ENCODE measurements around the gene ALCAM.

DNA sequence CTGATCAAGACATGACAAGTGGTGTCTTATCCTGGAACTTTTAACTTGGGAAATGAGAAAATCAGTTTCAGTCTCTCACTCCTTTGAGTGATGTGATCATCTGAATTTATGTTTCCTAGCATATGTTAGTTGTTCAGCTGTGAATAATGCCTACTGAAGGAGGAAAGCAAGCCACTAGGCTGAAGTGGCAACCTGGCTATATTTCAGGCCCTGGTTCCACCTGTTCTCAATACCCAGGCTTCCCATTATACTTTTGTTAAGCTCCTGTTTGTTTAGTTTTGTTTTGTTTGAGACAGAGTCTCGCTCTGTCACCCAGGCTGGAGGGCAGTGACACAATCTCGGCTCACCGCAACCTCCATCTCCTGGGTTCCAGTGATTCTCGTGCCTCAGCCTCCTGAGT, 243.8 kb downstream of the ALCAM start:
- TF ChIP-seq POLR2AphosphoS5 (IDR thresholded peaks at IDR 0.05; ENCODE audit: low read depth, low read length) (no peak), TAF1 (IDR thresholded peaks at IDR 0.05; ENCODE audit: borderline replicate concordance, insufficient read depth, low read length) (no peak), FOXP2 (optimal IDR thresholded peaks at IDR 0.05; ENCODE audit: borderline replicate concordance, extremely low read depth, extremely low read length, insufficient read depth) (no peak)
- TF ChIP-seq, protein P1, sequence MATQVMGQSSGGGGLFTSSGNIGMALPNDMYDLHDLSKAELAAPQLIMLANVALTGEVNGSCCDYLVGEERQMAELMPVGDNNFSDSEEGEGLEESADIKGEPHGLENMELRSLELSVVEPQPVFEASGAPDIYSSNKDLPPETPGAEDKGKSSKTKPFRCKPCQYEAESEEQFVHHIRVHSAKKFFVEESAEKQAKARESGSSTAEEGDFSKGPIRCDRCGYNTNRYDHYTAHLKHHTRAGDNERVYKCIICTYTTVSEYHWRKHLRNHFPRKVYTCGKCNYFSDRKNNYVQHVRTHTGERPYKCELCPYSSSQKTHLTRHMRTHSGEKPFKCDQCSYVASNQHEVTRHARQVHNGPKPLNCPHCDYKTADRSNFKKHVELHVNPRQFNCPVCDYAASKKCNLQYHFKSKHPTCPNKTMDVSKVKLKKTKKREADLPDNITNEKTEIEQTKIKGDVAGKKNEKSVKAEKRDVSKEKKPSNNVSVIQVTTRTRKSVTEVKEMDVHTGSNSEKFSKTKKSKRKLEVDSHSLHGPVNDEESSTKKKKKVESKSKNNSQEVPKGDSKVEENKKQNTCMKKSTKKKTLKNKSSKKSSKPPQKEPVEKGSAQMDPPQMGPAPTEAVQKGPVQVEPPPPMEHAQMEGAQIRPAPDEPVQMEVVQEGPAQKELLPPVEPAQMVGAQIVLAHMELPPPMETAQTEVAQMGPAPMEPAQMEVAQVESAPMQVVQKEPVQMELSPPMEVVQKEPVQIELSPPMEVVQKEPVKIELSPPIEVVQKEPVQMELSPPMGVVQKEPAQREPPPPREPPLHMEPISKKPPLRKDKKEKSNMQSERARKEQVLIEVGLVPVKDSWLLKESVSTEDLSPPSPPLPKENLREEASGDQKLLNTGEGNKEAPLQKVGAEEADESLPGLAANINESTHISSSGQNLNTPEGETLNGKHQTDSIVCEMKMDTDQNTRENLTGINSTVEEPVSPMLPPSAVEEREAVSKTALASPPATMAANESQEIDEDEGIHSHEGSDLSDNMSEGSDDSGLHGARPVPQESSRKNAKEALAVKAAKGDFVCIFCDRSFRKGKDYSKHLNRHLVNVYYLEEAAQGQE (IDR thresholded peaks at IDR 0.05; ENCODE audit: insufficient read depth in 1 of 2, low read depth in 2 of 2, low read length in 2 of 2), result no peak
